SK-N-SH (cell line): Measurements from ENCODE around the gene ZNF365. TPM values are rescaled to one million over a fixed set of nuclear protein-coding genes. Genes with fewer than 3 reads are reported as not detected.

Source experiments
- CTCF ChIA-PET: fragments of 300-600, 350-600 bp; formaldehyde crosslinking; extraction: SDS; loops from one replicate; lab custom pipeline; 2021; lab: Yijun Ruan, JAX
- POLR2A ChIA-PET: fragments of 350-600 bp; sonication (Branson Sonifier 250); formaldehyde crosslinking; extraction: SDS; loops from one replicate; lab custom pipeline; 2020; ENCODE audit warnings: antibody characterized with exemption, inconsistent platforms; lab: Yijun Ruan, JAX
- DNase-seq: peaks from one replicate; pipeline ENCODE4 v3.0.0; 2012
- H2AFZ ChIP-seq: fragments of 200-600 bp; sonication (generic); 2 replicates; pipeline ENCODE4 v1.8.1; 2016; ENCODE audit warnings: antibody characterized with exemption, mild to moderate bottlenecking, low read depth
- H3F3A ChIP-seq: fragments of 200-600 bp; sonication (generic); replicated peaks from 2 replicates; pipeline ENCODE3; 2016; ENCODE audit warnings: antibody characterized with exemption, mild to moderate bottlenecking; ENCODE audit not compliant: insufficient read depth
- H3K27ac ChIP-seq, 2 experiments: fragments of 200-500 bp in 1 of 2; fragments of 200-600 bp in 1 of 2; sonication (Bioruptor generic) in 1 of 2; sonication (generic), shearing (Covaris generic) in 1 of 2; 2 replicates each; pipeline versions ENCODE4 v1.5.1 to v1.6.1; 2014 to 2016; ENCODE audit warnings: low read depth in 2 of 2, inconsistent platforms in 1 of 2, low read length in 1 of 2, mild to moderate bottlenecking in 1 of 2, mixed read lengths in 1 of 2
- H3K27me3 ChIP-seq: fragments of 200-600 bp; sonication (generic), shearing (Covaris generic); 2 replicates; pipeline ENCODE4 v1.6.1; 2016; ENCODE audit warnings: mixed run types; ENCODE audit not compliant: insufficient read depth
- H3K36me3 ChIP-seq, 2 experiments: fragments of 200-500 bp in 1 of 2; fragments of 200-600 bp in 1 of 2; sonication (Bioruptor generic) in 1 of 2; sonication (generic) in 1 of 2; replicated peaks in 1 of 2; 2 replicates each; pipeline versions ENCODE3 to v1.5.1; 2014 to 2016; ENCODE audit warnings: low read length in 1 of 2, mild to moderate bottlenecking in 1 of 2; ENCODE audit not compliant: insufficient read depth in 2 of 2, control insufficient read depth in 1 of 2
- H3K4me1 ChIP-seq, 2 experiments: fragments of 200-500 bp in 1 of 2; fragments of 200-600 bp in 1 of 2; sonication (Bioruptor generic) in 1 of 2; sonication (generic), shearing (Covaris generic) in 1 of 2; 2 replicates each; pipeline versions ENCODE4 v1.5.1 to v1.6.1; 2014 to 2016; ENCODE audit warnings: low read depth in 1 of 2, low read length in 1 of 2, mixed run types in 1 of 2; ENCODE audit not compliant: insufficient read depth in 2 of 2, control insufficient read depth in 1 of 2
- H3K4me2 ChIP-seq: fragments of 200-600 bp; sonication (generic), shearing (Covaris generic); 2 replicates; pipeline ENCODE4 v1.6.1; 2017; ENCODE audit warnings: mixed run types
- H3K4me3 ChIP-seq, 2 experiments: fragments of 200-500 bp in 1 of 2; fragments of 200-600 bp in 1 of 2; sonication (Bioruptor generic) in 1 of 2; sonication (generic), shearing (Covaris generic) in 1 of 2; 2 replicates each; pipeline versions ENCODE4 v1.5.1 to v1.8.1; 2014 to 2016; ENCODE audit warnings: low read depth in 2 of 2, inconsistent platforms in 1 of 2, low read length in 1 of 2, mild to moderate bottlenecking in 1 of 2, mixed read lengths in 1 of 2, moderate library complexity in 1 of 2
- H3K79me2 ChIP-seq: fragments of 200-600 bp; sonication (generic); 2 replicates; pipeline ENCODE4 v1.8.1; 2017; ENCODE audit warnings: mild to moderate bottlenecking; ENCODE audit not compliant: insufficient read depth
- H3K9ac ChIP-seq: fragments of 200-600 bp; sonication (generic); 2 replicates; pipeline ENCODE4 v1.6.1; 2017; ENCODE audit warnings: mixed run types
- H3K9me2 ChIP-seq: fragments of 200-600 bp; sonication (generic); 2 replicates; pipeline ENCODE4 v1.6.1; 2017; ENCODE audit warnings: mixed run types
- H3K9me3 ChIP-seq: fragments of 200-600 bp; sonication (generic); 2 replicates; pipeline ENCODE4 v1.6.1; 2017; ENCODE audit warnings: mixed run types, mild to moderate bottlenecking, moderate library complexity
- H4K20me1 ChIP-seq: fragments of 200-600 bp; sonication (generic); 2 replicates; pipeline ENCODE4 v1.6.1; 2017; ENCODE audit warnings: mild to moderate bottlenecking, mixed run types; ENCODE audit not compliant: insufficient read depth
- CTCF ChIP-seq: fragments of 200-600 bp; sonication (generic); IDR thresholded peaks from 2 replicates; pipeline ENCODE4 v1.6.1; 2017; ENCODE audit warnings: antibody characterized with exemption, mild to moderate bottlenecking, moderate library complexity
- ELF1 ChIP-seq: IDR thresholded peaks from 2 replicates; pipeline ENCODE4 v1.4.0; 2012
- EP300 ChIP-seq, 2 experiments: IDR thresholded peaks; 2 replicates each; pipeline versions ENCODE4 v1.4.0 to v1.6.1; 2012; ENCODE audit warnings: borderline replicate concordance in 1 of 2, low read depth in 1 of 2, low read length in 1 of 2
- EZH2phosphoT487 ChIP-seq: fragments of 200-600 bp; sonication (generic); IDR thresholded peaks from 2 replicates; pipeline ENCODE4 v1.6.1; 2017; ENCODE audit warnings: low read depth, mixed run types, mild to moderate bottlenecking, antibody characterized with exemption, moderate library complexity, borderline replicate concordance
- FOXJ3 ChIP-seq: sonication (generic); formaldehyde crosslinking; IDR thresholded peaks from 2 replicates; pipeline ENCODE4 v1.5.1; 2020; ENCODE audit warnings: mild to moderate bottlenecking, missing genetic modification reagents
- FOXM1 ChIP-seq: IDR thresholded peaks from 2 replicates; pipeline ENCODE4 v1.4.0; 2012; ENCODE audit warnings: low read depth, mild to moderate bottlenecking
- GABPA ChIP-seq: IDR thresholded peaks from 2 replicates; pipeline ENCODE4 v1.4.0; 2012; ENCODE audit warnings: low read depth, mild to moderate bottlenecking
- GATA2 ChIP-seq: sonication (generic); formaldehyde crosslinking; IDR thresholded peaks from 2 replicates; pipeline ENCODE4 v1.5.0; 2020; ENCODE audit warnings: mild to moderate bottlenecking, missing genetic modification reagents
- NFIC ChIP-seq: IDR thresholded peaks from 2 replicates; pipeline ENCODE4 v1.4.0; 2012; ENCODE audit warnings: borderline replicate concordance
- PBX3 ChIP-seq: IDR thresholded peaks from 2 replicates; pipeline ENCODE4; 2012
- POLR2AphosphoS5 ChIP-seq: IDR thresholded peaks from 2 replicates; pipeline ENCODE4 v1.6.1; 2012; ENCODE audit warnings: low read depth, low read length
- RAD21 ChIP-seq: IDR thresholded peaks from 2 replicates; pipeline ENCODE4 v1.6.1; 2012; ENCODE audit warnings: mild to moderate bottlenecking, low read length
- REST ChIP-seq: IDR thresholded peaks from 2 replicates; pipeline ENCODE4 v1.6.1; 2012; ENCODE audit warnings: mild to moderate bottlenecking, low read depth, low read length, moderate library complexity
- RXRA ChIP-seq: IDR thresholded peaks from 2 replicates; pipeline ENCODE4 v1.4.0; 2012; ENCODE audit warnings: low read depth, mild to moderate bottlenecking, borderline replicate concordance
- SMC3 ChIP-seq: IDR thresholded peaks from 2 replicates; pipeline ENCODE4 v1.6.1; 2012; ENCODE audit warnings: low read depth, low read length, improper control_type of control experiment
- TAF1 ChIP-seq: IDR thresholded peaks from 2 replicates; pipeline ENCODE4 v1.6.1; 2012; ENCODE audit warnings: low read depth, mild to moderate bottlenecking, low read length, moderate library complexity, borderline replicate concordance
- USF1 ChIP-seq: IDR thresholded peaks from 2 replicates; pipeline ENCODE4 v1.4.0; 2012; ENCODE audit warnings: low read depth, borderline replicate concordance
- WGBS: methylation state at CpG from one replicate; pipeline ENCODE4 v1.1.6; 2017; ENCODE audit warnings: low lambda C conversion rate; 5-methylcytosine and 5-hydroxymethylcytosine counted together
- polyA plus RNA-seq, 3 experiments: library from polyadenylated mRNA; depleted of rRNA; stranded (reverse); fragments of >200 nt; gene quantifications; 2 replicates each; pipeline ENCODE4 v1.2.3, GENCODE V29; 2012

ZNF365 gene
- polyA plus RNA-seq, 1 of the 3 experiments (the other 2 are of a cell fraction) = 4.5 TPM

- H3K36me3 ChIP-seq = no peaks in the 10 kb centered on the region
- no peaks in the 10 kb centered on the region for H3K27me3 ChIP-seq
- ChIA-PET POLR2A (no interaction called here), CTCF (no interaction called here)
- H3K4me2 ChIP-seq = no peak overlapping the region
- no peaks in the 10 kb centered on the region for H3K79me2 ChIP-seq
- no peaks in the 10 kb centered on the region for H3K9me2 ChIP-seq
- H3K9me3 ChIP-seq = peaks cover 17% of the 10 kb centered on the region; the same call in 1 of the 2 replicates
- H3K9ac ChIP-seq = no peak overlapping the region
- peak overlapping the region in 1 of 2 experiments; percentile 48; a peak in 2 of 4 replicates for H3K27ac ChIP-seq
- DNase-seq = no peak
- peaks cover 0 to 4% of the 10 kb centered on the region in 2 experiments; a peak in 2 of 4 replicates for H3K4me1 ChIP-seq
- TF ChIP-seq USF1 = no peak
- no peak for TF ChIP-seq TAF1
- no peak for TF ChIP-seq REST
- TF ChIP-seq FOXJ3 (CRISPR knock-in tag) = no peak
- TF ChIP-seq CTCF = no peak
- no peak for TF ChIP-seq FOXM1
- TF ChIP-seq RAD21 = no peak
- no peak for TF ChIP-seq POLR2AphosphoS5
- no peak for TF ChIP-seq PBX3
- no peak for TF ChIP-seq RXRA
- TF ChIP-seq EP300 (IDR thresholded peaks at IDR 0.05; ENCODE audit: borderline replicate concordance in 1 of 2, low read depth in 1 of 2, low read length in 1 of 2) = peak in 1 of 2 experiments; percentile 53; a peak in 1 of 4 replicates
- TF ChIP-seq SMC3 = no peak
- TF ChIP-seq GABPA = no peak
- TF ChIP-seq EZH2phosphoT487 = no peak
- no peak for TF ChIP-seq NFIC
- peak; percentile 61 for TF ChIP-seq GATA2 (CRISPR knock-in tag)
- TF ChIP-seq ELF1 = no peak
- H4K20me1 ChIP-seq = no peaks in the 10 kb centered on the region
- WGBS = 27% methylated on average over 1 of the region's 1 CpG
- no peak overlapping the region; the same call in 1 of the 2 replicates for H2AFZ ChIP-seq
- H3F3A ChIP-seq = no peaks in the 10 kb centered on the region
- no peak overlapping the region for H3K4me3 ChIP-seq
These were observed 44.0 kb upstream of the ZNF365 start for GRCh38 chr10:62330213-62330612.
